ENCODE results near the gene SARS2.

- TF ChIP-seq POLR2AphosphoS5 (IDR thresholded peaks at IDR 0.05; ENCODE audit: insufficient read depth in 1 of 2, low read depth in 1 of 2), result no peak
- TF ChIP-seq POLR2A (IDR thresholded peaks at IDR 0.05), result no peak
- no peak for TF ChIP-seq CTCF (IDR thresholded peaks at IDR 0.05)
Measured at GRCh38 chr19:38971672-38972071, 41.1 kb upstream of the SARS2 start.

All from vagina (tissue), 2 donors.